ENCODE measurements around the gene CREB3L2.

DNA sequence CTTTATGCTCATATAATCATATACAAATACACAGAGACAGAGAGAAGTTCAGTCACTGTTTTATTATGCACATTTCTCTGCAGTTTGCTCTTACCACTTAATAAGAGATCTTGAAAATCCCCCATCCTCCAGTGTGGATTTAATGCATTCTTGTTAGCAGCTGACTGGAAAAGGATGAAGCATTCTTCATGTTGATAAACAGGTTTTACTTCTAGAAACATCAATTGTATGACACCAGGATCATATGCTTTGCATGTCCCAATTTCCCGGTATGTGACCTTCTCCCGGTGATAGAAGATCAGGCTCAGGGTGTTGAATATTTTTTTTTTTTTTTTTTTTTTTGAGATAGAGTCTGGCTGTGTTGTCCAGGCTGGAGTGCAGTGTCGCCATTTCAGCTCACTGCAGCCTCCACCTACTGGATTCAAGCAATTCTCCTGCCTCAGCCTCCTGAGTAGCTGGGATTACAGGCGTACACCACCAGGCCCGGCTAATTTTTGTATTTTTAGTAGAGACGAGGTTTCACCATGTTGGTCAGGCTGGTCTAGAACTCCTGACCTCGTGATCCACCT lies 6.2 kb upstream of the CREB3L2 start:
- no peak for TF ChIP-seq YY1 (IDR thresholded peaks at IDR 0.05; ENCODE audit: extremely low read depth, insufficient replicate concordance, low read depth, low read length)
- TF ChIP-seq, protein P1, sequence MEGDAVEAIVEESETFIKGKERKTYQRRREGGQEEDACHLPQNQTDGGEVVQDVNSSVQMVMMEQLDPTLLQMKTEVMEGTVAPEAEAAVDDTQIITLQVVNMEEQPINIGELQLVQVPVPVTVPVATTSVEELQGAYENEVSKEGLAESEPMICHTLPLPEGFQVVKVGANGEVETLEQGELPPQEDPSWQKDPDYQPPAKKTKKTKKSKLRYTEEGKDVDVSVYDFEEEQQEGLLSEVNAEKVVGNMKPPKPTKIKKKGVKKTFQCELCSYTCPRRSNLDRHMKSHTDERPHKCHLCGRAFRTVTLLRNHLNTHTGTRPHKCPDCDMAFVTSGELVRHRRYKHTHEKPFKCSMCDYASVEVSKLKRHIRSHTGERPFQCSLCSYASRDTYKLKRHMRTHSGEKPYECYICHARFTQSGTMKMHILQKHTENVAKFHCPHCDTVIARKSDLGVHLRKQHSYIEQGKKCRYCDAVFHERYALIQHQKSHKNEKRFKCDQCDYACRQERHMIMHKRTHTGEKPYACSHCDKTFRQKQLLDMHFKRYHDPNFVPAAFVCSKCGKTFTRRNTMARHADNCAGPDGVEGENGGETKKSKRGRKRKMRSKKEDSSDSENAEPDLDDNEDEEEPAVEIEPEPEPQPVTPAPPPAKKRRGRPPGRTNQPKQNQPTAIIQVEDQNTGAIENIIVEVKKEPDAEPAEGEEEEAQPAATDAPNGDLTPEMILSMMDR (IDR thresholded peaks at IDR 0.05 in 2 of 3, conservative IDR thresholded peaks at IDR 0.05 in 1 of 3; ENCODE audit: borderline replicate concordance in 1 of 3, insufficient read depth in 1 of 3, low read depth in 2 of 3, low read length in 2 of 3) = no peak
- TF ChIP-seq POLR2A (IDR thresholded peaks at IDR 0.05; ENCODE audit: borderline replicate concordance, extremely low read depth, insufficient read depth, insufficient read length) = no peak
- TF ChIP-seq EGR1 (IDR thresholded peaks at IDR 0.05; ENCODE audit: low read depth) = no peak
- TF ChIP-seq EZH2 (IDR thresholded peaks at IDR 0.05) = no peak
- TF ChIP-seq, protein P2, sequence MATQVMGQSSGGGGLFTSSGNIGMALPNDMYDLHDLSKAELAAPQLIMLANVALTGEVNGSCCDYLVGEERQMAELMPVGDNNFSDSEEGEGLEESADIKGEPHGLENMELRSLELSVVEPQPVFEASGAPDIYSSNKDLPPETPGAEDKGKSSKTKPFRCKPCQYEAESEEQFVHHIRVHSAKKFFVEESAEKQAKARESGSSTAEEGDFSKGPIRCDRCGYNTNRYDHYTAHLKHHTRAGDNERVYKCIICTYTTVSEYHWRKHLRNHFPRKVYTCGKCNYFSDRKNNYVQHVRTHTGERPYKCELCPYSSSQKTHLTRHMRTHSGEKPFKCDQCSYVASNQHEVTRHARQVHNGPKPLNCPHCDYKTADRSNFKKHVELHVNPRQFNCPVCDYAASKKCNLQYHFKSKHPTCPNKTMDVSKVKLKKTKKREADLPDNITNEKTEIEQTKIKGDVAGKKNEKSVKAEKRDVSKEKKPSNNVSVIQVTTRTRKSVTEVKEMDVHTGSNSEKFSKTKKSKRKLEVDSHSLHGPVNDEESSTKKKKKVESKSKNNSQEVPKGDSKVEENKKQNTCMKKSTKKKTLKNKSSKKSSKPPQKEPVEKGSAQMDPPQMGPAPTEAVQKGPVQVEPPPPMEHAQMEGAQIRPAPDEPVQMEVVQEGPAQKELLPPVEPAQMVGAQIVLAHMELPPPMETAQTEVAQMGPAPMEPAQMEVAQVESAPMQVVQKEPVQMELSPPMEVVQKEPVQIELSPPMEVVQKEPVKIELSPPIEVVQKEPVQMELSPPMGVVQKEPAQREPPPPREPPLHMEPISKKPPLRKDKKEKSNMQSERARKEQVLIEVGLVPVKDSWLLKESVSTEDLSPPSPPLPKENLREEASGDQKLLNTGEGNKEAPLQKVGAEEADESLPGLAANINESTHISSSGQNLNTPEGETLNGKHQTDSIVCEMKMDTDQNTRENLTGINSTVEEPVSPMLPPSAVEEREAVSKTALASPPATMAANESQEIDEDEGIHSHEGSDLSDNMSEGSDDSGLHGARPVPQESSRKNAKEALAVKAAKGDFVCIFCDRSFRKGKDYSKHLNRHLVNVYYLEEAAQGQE (IDR thresholded peaks at IDR 0.05; ENCODE audit: low read depth) = no peak
- no peak for TF ChIP-seq TCF7L2 (IDR thresholded peaks at IDR 0.05; ENCODE audit: borderline replicate concordance, extremely low read depth, insufficient read depth, insufficient read length)
- TF ChIP-seq, protein P3, sequence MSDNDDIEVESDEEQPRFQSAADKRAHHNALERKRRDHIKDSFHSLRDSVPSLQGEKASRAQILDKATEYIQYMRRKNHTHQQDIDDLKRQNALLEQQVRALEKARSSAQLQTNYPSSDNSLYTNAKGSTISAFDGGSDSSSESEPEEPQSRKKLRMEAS (IDR thresholded peaks at IDR 0.05) = no peak
- TF ChIP-seq, protein P4, sequence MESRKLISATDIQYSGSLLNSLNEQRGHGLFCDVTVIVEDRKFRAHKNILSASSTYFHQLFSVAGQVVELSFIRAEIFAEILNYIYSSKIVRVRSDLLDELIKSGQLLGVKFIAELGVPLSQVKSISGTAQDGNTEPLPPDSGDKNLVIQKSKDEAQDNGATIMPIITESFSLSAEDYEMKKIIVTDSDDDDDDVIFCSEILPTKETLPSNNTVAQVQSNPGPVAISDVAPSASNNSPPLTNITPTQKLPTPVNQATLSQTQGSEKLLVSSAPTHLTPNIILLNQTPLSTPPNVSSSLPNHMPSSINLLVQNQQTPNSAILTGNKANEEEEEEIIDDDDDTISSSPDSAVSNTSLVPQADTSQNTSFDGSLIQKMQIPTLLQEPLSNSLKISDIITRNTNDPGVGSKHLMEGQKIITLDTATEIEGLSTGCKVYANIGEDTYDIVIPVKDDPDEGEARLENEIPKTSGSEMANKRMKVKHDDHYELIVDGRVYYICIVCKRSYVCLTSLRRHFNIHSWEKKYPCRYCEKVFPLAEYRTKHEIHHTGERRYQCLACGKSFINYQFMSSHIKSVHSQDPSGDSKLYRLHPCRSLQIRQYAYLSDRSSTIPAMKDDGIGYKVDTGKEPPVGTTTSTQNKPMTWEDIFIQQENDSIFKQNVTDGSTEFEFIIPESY (IDR thresholded peaks at IDR 0.05; ENCODE audit: extremely low read depth, insufficient replicate concordance, low read length) = no peak

Measured in HCT116 (cell line).